NCI-H526 (cell line): ENCODE measurements around the gene CPEB4.

Experiments used
- DNase-seq, 2 experiments: peaks; one replicate each; lab custom pipeline; 2025; lab: John Stamatoyannopoulos, UW

Gene CPEB4

DNA sequence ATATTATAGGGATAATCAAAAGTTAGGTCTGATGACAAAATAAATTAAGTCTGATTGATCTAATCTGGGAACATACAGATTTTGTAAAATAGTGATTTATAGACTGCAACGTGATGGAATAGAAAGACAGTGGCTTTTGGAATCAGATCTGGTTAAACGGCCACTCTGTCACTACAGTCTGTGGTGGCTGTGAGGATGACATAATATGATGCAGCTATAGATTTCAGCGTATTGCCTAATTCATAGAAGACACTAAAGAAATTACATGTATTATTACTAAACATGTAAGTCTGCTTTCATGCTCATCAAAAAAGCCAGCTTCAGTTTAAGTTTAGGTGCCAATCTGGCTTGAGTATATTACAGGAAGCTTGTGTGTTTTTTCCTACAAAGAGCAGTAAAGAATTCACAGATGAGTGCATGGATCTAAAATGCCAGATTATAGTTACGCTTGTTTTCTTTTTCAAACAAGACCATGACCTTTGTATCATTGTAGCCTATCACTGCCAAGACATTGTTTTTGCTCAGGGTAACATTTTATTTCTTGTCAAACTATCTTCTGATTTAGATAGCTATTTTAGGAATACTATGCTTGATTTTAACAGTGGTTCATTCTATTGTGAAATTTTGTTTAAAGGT lies 25.7 kb downstream of the CPEB4 start:
- DNase-seq: no peak

DNA sequence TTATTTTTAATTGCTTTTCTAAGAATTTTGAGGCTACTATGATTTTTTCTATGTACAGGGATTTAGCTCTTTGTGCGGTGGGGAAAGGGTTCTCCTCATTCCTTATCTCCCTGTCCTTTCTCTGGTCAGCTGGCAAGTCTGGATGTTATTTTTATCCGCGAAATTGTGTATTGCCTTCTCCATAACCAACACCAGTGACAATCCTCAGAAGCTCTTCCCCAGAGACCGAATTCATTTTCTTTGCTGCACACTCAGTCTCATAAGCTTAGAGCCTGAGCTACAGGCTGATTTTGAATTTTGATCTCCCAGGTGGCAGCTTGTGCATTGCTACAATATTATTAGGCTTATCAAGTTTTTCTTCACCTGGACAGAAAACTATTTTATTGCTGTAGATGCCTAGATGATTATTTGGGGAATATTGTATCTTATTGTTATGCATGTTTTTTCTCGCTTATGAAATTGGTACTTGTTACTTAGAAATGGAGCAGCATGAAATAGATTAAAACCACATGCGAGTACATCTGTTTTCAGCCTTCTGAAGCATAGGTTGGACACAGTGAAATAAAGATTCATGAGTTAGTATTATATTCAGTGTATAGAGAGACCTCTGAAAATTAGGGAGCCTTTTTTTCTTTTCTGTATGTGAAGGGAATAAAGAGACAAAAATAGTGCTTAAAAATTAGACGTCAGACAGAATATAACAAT lies 27.3 kb downstream of the CPEB4 start:
- peak in 1 of 2 experiments; percentile 51 for DNase-seq

DNA sequence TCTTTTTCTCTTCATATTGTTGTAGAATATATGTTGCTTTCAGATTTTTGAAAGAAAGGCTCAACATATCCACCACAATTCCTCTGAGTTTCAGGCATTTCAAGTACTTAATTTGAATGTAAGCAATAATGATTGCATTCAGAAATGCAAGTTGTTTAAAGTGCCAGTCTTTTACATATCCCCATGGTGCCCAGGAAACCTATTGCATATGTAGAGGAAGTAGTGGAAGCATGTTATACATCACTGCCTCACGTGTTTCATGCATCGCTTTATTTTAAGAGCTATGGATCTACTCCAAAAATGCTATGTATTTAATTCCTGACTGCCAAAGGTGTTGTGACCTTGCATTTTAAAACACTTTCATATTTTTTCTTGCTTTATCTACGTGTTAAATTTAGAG lies 28.1 kb downstream of the CPEB4 start:
- peak; percentile 59 to 75 for DNase-seq

DNA sequence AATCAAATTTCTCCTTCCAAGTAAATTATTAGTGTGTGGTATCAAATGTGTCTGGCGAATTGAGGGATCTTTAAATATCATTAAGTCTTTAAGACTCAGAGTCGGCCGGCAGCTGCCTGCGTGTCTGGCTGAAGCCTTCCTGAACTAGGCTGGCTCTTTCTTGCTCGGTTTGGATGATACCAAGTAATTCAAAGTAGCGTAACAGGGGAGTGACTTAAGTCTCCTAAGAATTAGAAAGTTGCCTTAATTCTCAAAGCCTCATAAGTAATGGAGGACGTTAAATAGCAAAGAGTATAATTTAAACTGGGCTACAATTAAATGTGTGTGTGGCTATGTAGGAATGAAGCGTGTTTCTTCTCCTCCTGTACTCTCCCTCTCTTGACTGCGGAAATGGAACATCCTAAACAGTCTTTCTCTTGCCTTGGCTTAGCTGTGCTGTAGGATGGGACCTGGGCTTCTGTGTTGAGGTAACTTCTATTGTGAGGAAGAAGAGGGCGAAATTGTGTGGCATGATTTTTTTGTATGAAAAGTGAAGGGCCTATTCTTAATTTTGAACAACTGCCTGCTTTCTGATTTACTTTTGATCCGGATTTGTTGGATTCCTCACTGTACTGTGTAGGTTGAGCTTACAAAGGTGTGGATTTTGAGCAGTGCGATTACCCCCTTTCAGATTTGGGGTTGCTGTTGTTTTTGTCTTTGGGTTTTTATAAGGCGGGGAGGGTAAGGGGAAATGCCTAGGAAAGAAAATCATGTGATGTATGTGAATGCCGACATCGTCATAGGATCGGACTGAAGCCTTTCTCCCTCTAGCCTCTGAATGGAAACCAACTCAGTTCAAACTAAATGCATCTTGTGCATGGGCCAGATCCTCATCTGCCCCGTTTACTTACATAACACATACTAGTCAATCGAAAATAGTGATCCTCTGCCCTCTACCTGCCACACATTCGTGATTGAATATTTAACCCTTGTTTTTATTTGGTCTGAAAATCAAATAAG lies 29.9 kb downstream of the CPEB4 start:
- DNase-seq: peak; percentile 63 to 85

DNA sequence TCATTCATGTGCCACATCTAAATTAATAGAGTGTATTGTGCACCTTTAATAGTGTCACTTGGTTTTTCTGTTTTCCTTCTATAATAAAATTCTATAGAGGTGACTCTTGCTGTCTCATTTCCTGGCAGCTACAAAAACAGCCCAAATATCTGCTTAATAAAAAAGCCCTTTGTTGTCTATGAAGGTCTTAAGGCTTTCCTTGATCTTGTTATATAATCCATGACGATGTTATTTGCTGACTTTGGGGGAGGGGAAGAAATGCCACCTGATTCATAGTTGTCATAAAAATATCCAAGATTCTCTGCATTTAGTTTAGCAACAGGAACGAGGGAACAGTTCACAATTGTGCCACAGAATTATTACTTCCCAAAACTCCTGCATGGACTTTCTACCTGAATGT lies 31.3 kb downstream of the CPEB4 start:
- DNase-seq: no peak

DNA sequence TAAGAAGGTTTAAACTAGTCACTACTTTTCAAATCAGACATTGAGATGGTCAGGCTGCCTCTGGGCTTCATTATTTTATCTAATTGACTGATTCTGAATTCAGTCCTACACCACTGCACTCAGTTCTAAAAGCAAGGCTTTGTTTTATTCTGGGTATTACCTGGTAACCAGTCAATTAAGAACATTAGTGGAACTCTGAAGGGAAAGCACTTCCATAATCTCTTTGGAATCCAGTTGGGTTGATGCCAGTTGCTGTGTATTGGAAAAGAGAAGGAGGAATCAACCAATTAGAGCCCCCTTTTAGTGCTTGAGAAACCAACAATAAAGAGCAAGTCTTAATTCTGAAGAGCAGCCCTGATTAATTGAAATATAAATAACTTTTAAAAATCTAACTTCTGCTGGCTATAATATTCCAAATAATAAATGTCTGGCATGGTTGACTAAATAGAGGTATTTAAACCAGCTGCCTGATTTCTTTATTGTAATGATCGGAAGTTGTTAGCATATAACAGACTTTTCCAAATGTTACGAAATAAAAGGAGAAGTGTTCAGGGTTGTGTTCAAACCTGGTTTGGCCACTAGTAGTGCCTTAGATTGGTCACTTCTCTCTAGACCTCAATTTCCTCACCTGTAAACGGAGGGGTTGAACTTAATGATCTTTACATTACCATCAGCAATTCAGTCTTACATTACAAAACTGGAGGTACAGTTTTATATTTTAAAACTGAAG lies 32.0 kb downstream of the CPEB4 start:
- DNase-seq: no peak

DNA sequence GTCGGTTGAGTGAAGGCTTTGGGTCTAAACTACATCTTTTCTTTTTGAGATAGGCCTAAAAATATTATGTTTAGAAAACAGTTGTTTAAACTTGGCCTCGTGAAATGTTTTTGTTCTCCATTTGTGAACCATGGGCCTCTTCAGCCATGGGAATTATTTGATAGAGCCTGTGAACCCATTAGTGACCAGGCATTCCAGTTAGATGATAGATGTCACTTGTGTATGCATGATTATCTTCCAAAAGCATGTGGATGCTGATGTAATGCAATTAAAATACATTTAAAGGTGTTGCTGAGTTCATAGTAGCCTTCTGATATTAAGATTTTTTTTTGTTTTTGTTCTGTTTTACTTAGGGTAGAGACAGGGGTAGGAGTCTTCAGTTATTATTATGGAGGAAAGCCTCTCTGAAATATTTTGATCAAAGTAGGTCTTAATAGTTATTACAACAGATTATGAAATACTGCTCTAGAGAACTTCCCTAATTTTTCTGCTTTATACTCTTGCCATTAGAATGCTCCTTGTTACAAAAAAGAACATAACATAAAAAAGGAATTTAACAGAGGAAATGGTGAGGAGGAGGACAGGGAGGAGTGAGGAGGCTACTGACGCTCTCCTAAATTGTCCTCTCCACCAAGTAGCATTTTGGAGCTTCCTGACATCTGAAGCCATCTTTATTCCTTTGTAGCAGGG lies 32.9 kb downstream of the CPEB4 start:
- DNase-seq: no peak

DNA sequence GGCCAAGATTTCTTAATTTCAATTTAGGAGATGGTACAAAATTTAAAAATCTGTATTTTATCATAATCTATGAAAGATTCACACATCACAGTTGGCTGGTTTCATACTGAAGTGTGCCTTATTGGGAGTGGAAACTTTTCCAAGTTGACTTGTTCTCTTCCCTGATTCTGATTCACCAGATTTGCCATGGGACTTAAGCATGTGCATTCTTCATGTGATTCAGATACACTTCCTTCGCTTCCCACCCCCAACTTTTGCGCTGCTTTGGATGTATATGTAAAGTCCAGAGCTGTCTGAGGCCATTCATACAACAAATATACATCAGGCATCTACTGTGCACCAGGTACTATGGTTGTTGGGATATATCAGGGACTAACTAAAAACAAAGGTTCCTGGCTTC lies 34.4 kb downstream of the CPEB4 start:
- no peak for DNase-seq

DNA sequence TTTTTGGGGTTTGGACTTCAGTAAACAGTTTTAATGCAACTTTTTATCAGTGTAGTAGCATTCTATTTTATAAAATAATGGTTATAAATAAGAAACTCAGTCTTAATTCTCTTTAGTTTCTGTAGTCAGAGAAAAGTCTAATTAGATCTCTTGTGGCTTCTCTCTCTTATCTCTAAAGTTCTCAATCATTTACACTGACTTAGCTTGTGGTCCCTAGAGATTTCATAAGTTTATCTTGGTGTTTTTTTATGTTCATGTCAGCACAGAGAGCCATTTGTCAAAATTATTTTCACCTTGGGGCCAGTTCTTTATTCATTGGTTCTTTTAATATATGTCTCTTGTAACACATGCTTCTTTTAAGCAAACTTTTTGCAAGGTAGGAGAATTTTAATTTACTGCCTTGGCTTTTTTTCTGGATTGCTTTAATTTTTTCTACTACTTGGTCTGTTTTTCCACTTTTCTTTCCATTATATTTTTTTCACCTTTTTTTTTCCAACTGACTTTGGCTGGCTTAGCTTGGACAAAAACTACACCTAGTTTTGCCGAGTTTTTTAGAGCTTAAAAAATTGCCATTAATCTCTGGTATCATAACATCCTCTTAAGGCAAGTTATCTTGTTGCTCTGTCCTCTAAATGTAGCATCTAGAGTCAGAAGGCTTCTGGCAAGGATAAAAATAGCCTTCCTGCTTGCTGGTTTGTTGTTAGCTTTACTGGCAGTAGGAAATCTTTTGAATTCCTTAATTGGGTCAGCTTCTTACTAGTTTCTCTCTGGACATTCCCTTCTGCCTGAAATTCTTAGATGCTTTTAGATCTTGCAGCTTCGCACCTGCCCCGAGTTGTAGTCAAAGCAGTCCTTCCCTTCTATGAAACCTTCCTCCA lies 35.3 kb downstream of the CPEB4 start:
- DNase-seq: no peak

DNA sequence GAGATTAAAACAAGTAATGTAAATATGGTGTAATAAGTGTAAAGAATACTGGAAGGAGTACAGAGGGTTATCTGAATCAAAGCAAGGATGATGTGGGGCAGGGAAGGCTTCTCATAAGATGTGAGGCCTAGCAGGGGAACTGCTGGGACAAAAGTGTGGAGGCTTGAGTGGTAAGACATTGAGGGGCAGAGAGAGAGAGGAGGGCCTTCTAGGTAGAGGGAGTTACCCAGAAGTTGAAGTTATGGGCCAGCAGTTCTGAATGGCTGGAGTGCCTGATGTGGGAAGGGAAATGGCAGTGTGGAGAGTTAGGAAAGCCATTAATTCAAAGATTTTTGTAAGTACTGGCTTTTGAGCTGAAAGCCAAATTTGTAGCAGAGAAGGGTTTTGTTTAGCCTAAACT lies 36.8 kb downstream of the CPEB4 start:
- DNase-seq: no peak

DNA sequence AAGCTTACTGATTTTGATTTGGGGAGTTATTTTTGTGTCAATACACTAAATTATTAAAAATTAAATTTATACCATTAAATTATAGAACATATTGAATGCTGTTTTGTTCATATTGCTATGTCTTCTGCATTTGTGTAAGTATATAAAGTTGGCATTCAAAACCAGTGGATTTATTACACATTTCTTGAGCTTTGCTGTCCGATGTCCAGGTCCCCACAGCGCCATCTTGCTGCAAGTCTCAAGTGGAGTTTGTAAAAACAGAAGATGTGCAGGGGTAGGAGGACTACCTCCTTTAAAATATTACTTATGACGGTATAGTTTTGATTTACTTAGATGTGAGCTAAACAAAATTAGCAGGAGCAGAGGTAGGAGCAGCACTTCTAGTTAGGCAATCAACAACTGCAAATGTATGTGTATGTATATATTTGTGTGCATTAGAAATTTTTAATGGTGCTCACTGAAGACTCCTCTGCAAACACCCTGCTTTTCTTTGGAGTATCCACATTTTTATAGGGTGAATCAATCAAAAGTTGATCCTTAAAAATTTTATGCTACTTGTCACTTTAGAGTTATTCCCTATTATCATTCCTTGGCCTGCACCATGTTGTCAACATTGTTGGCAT lies 37.4 kb downstream of the CPEB4 start:
- peak in 1 of 2 experiments; percentile 24 for DNase-seq

DNA sequence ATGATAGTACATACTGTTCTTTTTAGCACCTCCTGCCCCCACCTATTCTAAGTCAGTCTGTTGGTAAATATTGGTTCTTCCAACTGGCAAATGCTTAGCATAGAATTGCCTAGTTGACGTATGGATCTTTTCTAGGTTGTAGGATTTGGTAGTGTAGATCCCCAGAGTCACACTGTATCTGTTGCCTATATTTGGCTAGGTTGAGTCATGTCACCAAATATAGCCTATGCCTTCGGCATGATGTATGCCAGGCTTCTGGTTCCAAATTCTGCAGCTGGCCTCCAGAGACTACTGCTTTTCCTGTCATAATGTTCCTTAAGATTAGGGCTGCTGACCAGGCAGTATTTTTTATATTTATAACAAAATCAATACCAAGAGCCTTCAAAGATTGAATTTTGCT lies 38.2 kb downstream of the CPEB4 start:
- no peak for DNase-seq

DNA sequence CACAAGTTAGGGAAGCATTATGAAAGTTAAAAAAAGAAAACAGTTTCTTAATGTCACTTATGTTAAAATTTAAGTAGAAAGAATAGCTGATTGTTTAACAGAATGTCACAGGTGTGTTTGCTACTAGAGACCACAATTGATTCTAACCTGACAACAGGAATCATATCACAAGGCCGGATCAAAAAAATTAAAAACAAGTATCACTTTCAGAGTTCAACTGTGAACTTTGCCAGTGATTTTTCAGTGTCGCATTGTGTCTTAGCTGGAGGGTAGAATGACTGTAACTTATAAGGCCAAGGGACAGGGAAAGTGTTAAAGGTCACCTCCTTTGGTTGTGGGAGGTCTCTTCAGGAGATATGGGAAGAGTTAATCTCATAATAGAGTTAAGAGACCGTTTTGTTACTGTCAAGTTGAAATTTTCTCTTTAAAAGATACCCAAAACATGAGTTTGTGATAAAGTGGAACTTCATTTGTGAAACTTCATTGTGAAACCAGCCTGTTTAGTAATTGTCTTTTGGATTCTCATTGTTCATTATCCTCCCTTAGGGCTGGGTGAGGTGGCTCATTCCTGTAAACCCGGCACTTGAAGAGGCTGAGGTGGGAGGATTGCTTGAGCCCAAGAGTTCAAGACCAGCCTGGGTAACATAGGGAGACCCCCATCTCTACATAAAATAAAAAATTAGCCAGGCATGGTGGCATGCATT lies 40.9 kb downstream of the CPEB4 start:
- DNase-seq: no peak

DNA sequence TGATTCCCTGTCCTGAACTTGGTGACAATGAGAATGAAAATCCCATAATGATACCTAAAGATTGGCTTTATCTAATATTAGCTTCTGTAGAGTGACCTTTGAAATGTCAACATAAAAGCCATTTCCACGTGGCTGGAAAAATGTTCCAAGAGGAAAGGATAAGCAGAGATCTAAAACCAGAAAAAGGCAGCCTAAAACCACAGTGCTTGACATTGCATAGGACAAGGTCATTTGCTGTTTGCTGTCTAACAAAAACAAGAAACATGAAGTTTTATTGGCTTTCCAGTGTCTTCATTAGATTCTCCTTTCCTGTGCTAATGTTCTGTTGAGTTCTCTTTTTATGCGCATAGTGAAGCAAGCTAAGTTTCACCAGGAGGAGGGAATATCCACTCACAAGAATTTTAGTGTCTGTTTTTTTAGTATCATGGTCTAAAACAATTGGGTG lies 44.6 kb downstream of the CPEB4 start:
- no peak for DNase-seq

DNA sequence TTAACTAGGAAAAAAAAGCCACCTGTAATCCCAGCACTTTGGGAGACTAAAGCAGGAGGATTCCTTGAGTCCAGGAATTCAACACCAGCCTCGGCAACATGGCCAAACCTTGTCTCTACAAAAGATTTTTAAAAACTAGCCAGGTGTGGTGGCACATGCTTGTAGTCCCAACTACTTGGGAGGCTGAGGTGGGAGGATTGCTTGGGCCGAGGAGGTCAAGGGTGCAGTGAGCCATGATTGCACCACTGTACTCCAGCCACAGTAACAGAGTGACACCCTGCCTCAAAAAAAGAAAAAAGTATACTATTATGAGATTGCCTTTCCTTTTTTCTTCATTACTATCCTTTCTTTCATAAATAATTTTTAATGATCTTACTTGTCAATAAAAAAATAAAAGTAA lies 45.8 kb downstream of the CPEB4 start:
- DNase-seq: no peak

DNA sequence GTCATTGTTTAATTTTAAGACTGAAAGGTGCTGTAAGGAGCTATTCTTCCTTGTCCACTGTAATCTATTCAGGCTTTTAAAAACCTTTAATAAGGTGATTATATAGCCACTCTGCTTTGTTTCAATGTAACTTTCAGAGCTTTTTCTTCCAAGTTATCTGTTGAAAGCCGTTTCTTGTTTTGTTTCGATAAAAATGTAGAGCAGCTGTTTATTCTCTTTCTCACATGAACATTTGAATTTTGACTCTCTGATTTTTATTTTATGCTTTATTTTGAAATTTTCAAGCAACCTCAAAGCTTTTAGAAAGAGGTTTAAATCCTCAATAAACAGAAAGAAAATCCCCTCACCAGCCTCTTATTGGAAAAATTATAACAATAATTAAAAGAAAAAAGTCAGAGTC lies 47.2 kb downstream of the CPEB4 start:
- DNase-seq: no peak

DNA sequence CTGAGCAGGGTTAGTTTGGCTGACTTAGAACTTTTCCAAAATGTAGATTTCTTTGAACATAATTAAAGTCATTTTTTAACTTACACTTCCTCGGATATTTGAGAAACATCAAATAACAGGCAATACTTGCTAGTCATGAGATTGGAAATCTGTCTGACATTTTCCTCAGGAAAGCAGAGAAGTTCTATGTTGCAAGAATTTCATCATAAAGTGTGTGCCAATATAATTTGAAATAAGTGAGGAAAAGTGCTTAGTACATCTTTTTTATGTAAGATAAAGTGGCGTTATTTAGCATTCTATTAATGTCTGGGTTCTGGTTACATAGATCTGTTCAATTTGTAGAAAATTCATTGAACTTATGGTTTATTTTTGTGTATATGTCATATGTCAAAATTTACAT lies 52.1 kb downstream of the CPEB4 start:
- DNase-seq: no peak

DNA sequence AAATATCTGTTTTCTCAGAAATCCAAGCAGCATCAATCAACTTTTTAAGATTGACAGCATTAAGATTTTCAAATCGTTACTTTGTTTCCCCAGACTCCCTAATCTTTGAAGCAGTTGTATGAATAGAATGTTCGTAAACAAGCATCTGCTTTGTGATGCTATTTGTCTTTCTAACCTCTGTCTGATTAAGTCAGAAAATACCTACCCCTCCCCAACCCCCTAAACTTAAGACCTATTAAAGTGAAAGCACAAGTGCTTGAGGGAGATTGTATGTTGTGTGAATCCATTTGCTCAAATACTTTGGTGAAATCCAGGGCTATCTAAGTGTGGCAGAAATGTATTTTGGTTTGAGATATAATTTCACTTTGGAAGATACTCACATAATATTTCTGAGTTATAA lies 53.0 kb downstream of the CPEB4 start:
- no peak for DNase-seq

DNA sequence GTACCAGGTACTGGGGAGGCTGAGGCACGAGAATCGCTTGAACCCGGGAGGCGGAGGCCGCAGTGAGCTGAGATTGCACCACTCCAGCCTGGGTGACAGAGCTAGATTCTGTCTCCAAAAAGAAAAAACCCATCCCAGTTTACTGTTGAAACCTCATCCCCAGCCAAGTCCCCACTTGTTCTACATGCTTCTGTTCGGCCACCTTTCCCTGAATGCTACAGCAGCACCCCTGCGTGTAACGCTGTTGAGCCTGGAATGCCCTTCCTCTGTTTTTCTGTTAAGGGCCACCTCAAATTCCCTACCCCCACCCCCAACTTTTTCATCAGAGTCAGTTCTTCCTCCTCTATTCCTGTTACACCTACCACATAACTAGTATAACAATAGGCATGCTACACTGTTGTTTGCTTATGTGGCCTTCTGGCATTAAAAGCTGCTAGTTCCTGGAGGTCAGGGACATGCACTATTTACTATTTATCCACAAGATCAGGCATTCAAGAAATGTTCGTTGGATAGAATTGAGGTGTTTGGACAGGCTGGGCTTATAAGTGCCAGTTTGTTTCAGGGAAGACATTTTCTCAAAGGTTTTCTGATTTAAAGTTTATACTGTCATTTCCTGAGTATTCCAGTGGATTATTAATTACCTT lies 53.7 kb downstream of the CPEB4 start:
- DNase-seq: no peak
